GM21360 (cell line): Measurements from ENCODE around the gene APLN.

Experiments
- ATAC-seq: cut with Tn5 transposase; IDR thresholded peaks from one replicate; pipeline ENCODE4 v1.9.1; 2021; ENCODE audit warnings: mild to moderate bottlenecking, moderate library complexity; ENCODE audit not compliant: unreplicated experiment

Gene APLN

DNA sequence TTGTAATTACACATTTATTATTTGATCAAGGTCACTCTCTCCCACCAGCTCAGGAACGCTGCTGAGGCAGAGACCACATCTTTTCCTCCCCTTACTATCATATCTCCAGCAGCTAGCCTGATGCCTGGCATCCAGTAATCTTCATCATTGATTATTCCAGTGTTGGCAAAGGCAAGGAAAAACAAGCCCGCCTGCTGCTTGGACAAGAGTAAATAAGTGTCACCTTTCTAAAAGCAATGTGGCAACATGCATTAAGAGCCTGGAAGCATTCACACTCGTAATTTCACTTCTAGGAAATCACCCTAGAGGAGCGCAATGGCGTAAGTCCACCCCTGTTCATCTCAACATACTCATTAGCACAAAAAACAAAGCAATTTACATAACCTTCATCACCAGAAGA, 54.8 kb downstream of the APLN start:
- ATAC-seq, result no peak

- ATAC-seq, result no peak
These were observed 55.3 kb downstream of the APLN start for GRCh38 chrX:129599499-129599898.

DNA sequence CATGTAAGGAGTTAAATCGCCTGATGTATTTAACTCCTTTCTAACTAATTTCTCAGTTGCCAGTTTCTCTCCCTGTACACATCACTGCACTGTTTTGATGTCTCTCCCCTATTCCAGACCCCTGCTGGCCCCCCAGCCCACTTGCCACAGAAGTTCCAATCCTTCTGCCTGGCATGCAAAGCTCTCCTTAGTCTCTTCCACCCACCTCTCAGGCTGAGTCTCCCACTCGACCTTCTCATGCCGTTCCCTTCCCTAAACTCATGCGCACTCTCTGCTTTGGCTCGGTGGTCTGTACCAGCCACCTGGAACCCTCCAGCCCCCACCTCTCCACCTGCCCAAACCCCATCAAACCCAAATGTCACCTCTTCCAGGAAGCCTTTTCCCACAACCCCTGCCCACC, 56.9 kb downstream of the APLN start:
- no peak for ATAC-seq

GRCh38 chrX:129596077-129596476, 58.7 kb downstream of the APLN start:
- ATAC-seq, result no peak
